GM21526 (cell line): ENCODE results near the gene RFPL4A.
"Not testable (repeated sequence)": the region's sequence is repeated elsewhere in the genome, so short reads cannot be mapped to it uniquely, and the experiment has no call there.

Experiments used
- ATAC-seq: cut with Tn5 transposase; IDR thresholded peaks from one replicate; pipeline ENCODE4 v1.9.1; 2021; ENCODE audit warnings: moderate library complexity; ENCODE audit not compliant: unreplicated experiment, low FRiP score

Gene RFPL4A

GRCh38 chr19:55758797-55759196 lies at the start of gene RFPL4A:
Gene RFPL4A (plus strand): TSS chr19:55759097. CDS start chr19:55761801, 2,704 bp downstream.
- not testable (repeated sequence) for ATAC-seq

- no peak for ATAC-seq
Measured at GRCh38 chr19:55711719-55712118, 47.2 kb upstream of the RFPL4A start.

GRCh38 chr19:55712804-55713631 lies 45.9 kb upstream of the RFPL4A start:
- ATAC-seq: no peak

- ATAC-seq: no peak
Measured at GRCh38 chr19:55716531-55716930, 42.4 kb upstream of the RFPL4A start.

- no peak for ATAC-seq
Measured at GRCh38 chr19:55717251-55717650, 41.6 kb upstream of the RFPL4A start.

- not testable (repeated sequence) for ATAC-seq
Measured at GRCh38 chr19:55717879-55718711, 40.8 kb upstream of the RFPL4A start.

GRCh38 chr19:55720214-55720746 lies 38.6 kb upstream of the RFPL4A start:
- no peak for ATAC-seq

GRCh38 chr19:55720801-55721200 lies 38.1 kb upstream of the RFPL4A start:
- no peak for ATAC-seq

- ATAC-seq: no peak
Measured at GRCh38 chr19:55723491-55723890, 35.4 kb upstream of the RFPL4A start.

- not testable (repeated sequence) for ATAC-seq
Measured at GRCh38 chr19:55730378-55730777, 28.5 kb upstream of the RFPL4A start.

GRCh38 chr19:55738302-55738701 lies 20.6 kb upstream of the RFPL4A start, which contains the start of gene NLRP9:
Gene NLRP9 (minus strand): TSS chr19:55738402. CDS start chr19:55738374, 28 bp downstream.
- ATAC-seq: no peak

GRCh38 chr19:55750715-55751114 lies 8.2 kb upstream of the RFPL4A start:
- no peak for ATAC-seq

- ATAC-seq: no peak
Measured at GRCh38 chr19:55753401-55753800, 5.5 kb upstream of the RFPL4A start.

GRCh38 chr19:55756808-55757207 lies 2.1 kb upstream of the RFPL4A start:
- not testable (repeated sequence) for ATAC-seq

GRCh38 chr19:55766466-55766865 lies 7.6 kb downstream of the RFPL4A start:
- ATAC-seq: no peak

- not testable (repeated sequence) for ATAC-seq
Measured at GRCh38 chr19:55768818-55769217, 9.9 kb downstream of the RFPL4A start, which contains the start of gene RFPL4AL1. Gene RFPL4AL1 (plus strand): TSS chr19:55769118. CDS start chr19:55771805, 2,687 bp downstream.

- not testable (repeated sequence) for ATAC-seq
Measured at GRCh38 chr19:55769632-55770031, 10.7 kb downstream of the RFPL4A start.

GRCh38 chr19:55777528-55777927 lies 18.6 kb downstream of the RFPL4A start:
- no peak for ATAC-seq

- ATAC-seq: no peak
Measured at GRCh38 chr19:55778331-55778730, 19.4 kb downstream of the RFPL4A start.

GRCh38 chr19:55781112-55781511 lies 22.2 kb downstream of the RFPL4A start:
- ATAC-seq: no peak

- ATAC-seq: no peak
Measured at GRCh38 chr19:55795021-55795420, 36.1 kb downstream of the RFPL4A start.
